DMS53 treated with DMSO at 0.1 percent for 48 hours (cell line): ENCODE data around the gene TTC6.

ENCODE experiments used
- DNase-seq: peaks from one replicate; lab custom pipeline; 2025; ENCODE audit not compliant: unreplicated experiment; lab: John Stamatoyannopoulos, UW

TTC6 gene

GRCh38 chr14:37623426-37623951, 28.1 kb downstream of the TTC6 start:
- DNase-seq = no peak

GRCh38 chr14:37623971-37624370, 28.5 kb downstream of the TTC6 start:
- DNase-seq = no peak

DNA sequence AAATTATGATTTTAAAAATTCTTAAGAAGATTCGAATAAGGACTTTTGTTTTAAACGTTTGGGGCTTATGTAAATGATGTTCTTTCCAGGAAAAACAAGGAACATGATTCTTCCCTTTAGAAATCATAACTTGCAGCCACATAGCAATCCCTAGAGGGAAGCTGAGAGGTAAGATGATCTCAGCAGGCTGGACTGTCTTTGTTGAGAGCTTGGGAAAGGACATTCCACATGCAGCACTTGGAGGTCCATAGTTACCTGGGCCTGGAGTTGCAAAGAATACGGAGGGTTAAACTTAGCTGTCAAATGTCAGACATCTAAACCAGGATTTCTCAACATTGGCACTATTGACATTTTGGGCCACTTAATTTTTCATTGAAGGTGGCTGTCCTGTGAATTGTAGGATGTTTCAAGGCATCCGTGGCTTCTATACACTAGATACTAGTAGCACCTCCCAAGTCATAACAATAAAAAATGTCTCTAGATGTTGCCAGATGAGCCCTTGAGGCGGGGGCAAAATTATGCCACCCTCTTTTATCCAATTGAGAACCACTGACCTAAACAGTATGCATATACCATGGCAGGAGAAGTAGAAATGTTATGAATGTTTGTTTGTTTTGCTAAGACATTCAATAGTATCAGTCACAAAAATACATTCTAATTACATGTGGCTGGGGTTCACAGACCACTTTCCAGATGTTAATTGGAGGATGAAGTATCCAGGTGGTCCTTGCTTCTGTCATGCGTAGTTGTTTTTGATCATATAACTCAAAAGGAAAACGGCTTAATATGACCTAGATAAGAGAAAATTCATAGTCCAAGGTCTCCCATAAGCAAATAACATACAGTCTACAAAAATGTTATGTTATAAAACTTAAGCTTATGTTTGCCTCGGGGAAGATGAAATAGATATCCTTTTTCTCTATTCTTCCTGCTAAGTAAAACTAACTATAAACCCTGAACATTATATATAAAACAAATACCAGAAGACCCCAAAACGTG, 30.5 kb downstream of the TTC6 start:
- no peak for DNase-seq

DNA sequence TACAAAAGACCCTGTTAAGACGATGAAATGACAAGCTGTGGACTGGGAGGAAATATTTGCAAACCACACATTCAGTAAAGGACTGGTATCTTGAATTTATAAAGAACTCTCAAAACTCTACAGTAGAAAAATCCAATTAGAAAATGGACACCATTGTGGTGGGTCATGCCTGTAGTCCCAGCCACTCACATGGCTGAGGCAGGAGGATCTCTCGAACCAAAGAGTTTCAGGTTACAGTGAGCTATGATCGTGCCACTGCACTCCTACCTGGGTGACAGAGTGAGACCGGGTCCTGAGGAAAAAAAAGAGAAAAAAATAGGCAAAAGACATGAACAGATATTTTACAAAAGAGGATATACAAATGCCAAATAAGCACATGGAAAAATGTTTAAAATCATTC, 41.9 kb downstream of the TTC6 start:
- DNase-seq = no peak

GRCh38 chr14:37638599-37638998, 43.2 kb downstream of the TTC6 start:
- DNase-seq = no peak

- no peak for DNase-seq
Measured at GRCh38 chr14:37641117-37641516, 45.7 kb downstream of the TTC6 start.

- DNase-seq = no peak
Measured at GRCh38 chr14:37642125-37642524, 46.7 kb downstream of the TTC6 start.

DNA sequence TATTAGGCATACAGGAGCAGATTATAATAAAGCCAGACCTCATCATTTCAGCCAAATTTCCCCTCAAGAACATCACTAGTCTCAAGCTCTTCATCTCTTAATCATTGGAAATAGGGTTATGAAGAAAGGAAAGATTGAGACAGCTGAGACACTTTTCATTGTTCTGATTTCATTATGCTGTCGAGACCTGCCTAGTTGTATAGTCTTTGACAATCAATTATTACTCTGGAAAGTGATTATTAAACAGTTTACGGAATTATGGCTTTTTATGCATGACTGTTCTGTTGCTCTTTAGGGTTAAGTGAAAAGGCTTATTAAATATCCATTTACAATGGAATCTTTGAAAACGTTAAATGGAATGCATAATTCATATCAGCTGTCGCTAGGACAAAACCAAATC, 48.3 kb downstream of the TTC6 start:
- no peak for DNase-seq
